Spleen (tissue), 7 donors: ENCODE results near the gene SCML2.

Experiments
- POLR2A ChIP-seq, 3 donors: fragments of 450-650 bp; IDR thresholded peaks; one replicate each; pipeline ENCODE4 v1.5.1; 2017; ENCODE audit warnings: antibody characterized with exemption in 3 of 3, mild to moderate bottlenecking in 1 of 3
- POLR2AphosphoS5 ChIP-seq, 3 donors: sonication (generic); formaldehyde crosslinking; IDR thresholded peaks; one replicate each; pipeline ENCODE4 v1.5.1; 2017; ENCODE audit warnings: antibody characterized with exemption in 3 of 3
- TF ChIP-seq, protein P1 (sequence below), 11 experiments: fragments of 200-600 bp in 7 of 11; fragments of 450-650 bp in 4 of 11; sonication (generic) in 4 of 11; IDR thresholded peaks in 8 of 11; conservative IDR thresholded peaks in 3 of 11; 1 replicate in 7 of 11; 2 replicates in 4 of 11; pipeline versions ENCODE4 v1.4.0 to v1.8.0; 2016 to 2021; ENCODE audit warnings: antibody characterized with exemption in 11 of 11, inconsistent platforms in 4 of 11, mild to moderate bottlenecking in 1 of 11
- donor health status: DM: no; HTN: no; CAD: no; lungs with moderate emphysema.
- donor health status: DM: no; HTN: no; CAD: no.
- donor health status: DM: no; HTN: no; CAD: no.

DNA sequence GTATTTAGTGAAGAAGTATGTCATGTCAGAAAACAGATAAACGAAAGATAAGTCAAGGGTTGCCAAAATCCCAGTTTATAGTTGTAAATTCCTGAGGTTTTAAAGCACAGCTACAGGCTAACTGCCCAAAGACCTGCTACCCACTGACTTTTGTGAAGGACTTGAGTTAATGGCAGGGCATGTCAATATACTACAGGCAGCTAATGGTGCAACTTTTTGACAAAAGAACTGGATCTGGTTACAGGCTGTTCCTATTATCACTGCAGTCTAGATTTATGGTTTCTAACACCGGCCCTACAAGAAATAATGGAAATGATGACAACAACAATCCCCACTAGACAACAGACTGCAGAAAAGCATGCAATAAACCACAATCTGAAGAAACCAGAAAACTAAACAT, 6.4 kb downstream of the SCML2 start:
- TF ChIP-seq, protein P1, sequence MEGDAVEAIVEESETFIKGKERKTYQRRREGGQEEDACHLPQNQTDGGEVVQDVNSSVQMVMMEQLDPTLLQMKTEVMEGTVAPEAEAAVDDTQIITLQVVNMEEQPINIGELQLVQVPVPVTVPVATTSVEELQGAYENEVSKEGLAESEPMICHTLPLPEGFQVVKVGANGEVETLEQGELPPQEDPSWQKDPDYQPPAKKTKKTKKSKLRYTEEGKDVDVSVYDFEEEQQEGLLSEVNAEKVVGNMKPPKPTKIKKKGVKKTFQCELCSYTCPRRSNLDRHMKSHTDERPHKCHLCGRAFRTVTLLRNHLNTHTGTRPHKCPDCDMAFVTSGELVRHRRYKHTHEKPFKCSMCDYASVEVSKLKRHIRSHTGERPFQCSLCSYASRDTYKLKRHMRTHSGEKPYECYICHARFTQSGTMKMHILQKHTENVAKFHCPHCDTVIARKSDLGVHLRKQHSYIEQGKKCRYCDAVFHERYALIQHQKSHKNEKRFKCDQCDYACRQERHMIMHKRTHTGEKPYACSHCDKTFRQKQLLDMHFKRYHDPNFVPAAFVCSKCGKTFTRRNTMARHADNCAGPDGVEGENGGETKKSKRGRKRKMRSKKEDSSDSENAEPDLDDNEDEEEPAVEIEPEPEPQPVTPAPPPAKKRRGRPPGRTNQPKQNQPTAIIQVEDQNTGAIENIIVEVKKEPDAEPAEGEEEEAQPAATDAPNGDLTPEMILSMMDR (IDR thresholded peaks at IDR 0.05 in 8 of 11, conservative IDR thresholded peaks at IDR 0.05 in 3 of 11), result no peak
- no peak for TF ChIP-seq POLR2AphosphoS5 (IDR thresholded peaks at IDR 0.05)
- TF ChIP-seq POLR2A (IDR thresholded peaks at IDR 0.05), result no peak
